GM20431 (cell line): Measurements from ENCODE around the gene SATB1.
"Not testable (repeated sequence)": the region's sequence is repeated elsewhere in the genome, so short reads cannot be mapped to it uniquely, and the experiment has no call there.

Experiments
- in situ Hi-C: fragments of 300-500 bp; cut with MseI, MboI; formaldehyde crosslinking; loops from one replicate; pipeline ENCODE4 v1.15.0; 2020; ENCODE audit warnings: low sequenced_read_pairs; ENCODE audit not compliant: unreplicated experiment

Gene SATB1

DNA sequence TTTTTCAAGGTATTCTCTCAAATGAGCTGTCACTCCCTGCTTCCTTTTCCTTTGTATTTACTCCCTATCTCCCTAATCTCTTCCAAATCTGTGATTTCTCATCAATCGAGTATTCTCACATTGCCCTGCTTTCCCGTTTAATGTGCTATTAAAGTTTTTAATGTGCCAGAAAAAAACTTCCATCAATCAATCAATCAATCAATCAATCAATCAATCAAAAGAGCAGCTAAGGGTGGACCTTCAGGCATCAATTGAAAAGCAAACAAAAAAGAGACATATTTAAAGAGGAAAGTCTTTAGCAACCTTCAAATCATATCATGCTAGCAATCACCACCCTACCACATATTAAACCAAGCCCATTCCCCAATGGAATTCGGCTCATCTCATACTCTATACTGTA is 58.9 kb downstream of the SATB1 start:
- in situ Hi-C loops: no loop called here

DNA sequence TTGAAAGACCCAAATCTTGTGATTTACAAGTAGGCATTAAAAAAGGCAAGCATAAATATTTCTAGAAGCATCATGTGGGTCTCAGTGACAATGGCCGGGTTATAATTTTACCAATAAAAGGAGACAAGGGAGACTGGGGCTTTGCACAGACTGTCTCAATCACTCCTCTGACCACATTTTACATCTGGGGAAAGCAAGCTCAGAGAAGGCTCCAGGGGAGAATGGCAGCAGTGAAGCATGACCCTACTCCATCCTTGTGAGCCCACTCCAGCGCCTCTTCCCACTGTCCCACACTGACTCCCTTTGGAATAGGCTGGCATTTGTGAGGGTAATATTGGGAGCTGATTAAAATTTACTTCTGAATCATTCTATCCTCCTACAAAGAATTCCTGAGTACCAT is 61.8 kb downstream of the SATB1 start:
- in situ Hi-C loops: no loop called here

DNA sequence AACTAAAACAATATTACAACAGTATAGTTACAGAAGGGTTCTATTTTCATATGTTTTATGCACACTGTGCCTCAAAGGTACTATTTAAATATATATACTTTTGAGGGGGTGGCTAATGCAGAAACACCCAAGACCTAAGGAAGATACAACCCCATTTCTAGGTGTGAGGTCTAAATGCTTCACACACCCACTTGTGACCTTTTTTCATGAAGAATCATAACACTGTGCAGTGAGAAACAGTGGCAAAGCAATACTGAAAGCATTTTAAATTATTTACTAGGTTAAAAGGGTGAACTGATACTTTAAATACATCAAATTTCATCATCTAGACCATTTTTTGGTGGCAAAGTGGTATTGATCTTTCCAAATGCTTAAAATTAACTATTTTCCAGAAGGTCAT is 67.4 kb downstream of the SATB1 start:
- in situ Hi-C loops: no loop called here

DNA sequence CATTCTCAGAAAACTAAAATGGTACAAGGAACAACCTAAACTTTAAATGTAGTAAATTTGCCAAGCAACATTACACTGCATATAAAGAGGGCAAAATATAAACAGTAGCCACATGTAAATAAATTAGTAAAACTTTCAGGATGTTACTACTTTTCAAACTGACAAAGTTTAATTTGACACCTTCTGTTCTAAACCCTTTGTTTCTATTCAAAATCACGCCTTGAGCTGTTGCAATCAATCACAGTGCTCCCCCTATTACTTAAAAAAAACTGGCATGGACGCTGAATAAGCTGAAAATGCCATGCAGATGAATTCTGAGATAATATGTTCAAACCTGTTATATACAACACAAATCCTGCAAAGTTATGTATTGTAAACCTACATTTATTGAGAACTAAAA is 69.3 kb downstream of the SATB1 start:
- in situ Hi-C loops: no loop called here

DNA sequence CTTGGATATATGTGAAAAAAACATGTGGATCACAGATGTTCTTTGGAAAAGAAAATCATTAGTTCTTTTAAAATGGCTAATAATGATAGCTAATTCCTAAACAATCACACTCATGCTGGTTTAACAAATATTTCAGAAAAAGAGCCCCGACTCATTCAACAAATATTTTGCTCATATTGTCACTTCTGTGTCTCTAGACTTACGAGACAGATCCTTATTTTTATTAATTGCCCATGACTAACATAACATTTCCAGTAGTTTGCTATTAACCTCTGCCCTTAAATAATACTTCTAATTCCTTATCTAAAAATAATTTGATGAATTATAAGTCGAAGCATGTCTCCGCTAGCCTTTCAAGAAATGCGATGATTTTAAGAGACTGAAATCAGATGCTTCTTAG is 70.4 kb downstream of the SATB1 start:
- in situ Hi-C loops: no loop called here

DNA sequence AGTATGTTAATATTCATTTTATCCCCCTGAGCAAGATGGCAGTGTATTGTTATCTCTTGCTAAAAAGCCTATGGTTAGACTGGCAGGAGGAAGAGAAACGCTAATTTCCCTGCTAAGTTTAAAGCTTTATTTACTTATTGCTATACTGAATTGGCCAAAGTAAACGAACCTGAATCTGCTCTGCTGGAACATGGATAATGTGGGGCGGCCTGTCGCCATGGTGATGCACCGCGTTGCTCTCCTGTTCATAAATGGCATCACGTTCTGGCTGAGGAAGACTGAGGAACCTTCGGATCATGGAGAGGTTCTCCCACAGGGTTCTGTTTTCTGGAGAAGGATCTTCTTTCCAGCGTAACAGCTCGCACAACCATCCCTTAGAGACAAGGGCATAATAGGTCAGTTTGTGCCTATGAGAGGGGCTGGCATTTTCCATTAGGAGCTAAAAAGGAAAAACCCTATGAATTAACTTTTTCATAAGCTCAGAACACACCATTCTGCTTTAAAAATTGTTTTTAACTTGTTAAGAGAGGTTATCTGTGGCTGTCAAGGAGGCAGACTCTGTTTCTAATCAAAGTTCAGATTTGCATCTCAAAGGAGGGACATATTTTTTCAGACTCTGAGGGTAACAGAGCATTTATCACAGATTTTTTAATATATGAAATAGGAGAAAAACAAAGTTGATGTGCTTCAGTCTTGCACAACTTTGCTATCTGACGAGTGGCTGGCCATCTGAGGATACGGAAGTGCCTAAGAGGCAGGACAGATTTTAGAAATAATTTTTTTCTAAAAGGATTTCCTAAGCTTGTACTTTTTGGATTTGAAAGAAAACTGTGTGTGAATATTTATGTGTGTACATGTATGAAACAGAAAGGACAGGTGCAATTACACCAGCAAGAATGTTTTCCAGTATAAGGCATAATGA is 73.1 kb downstream of the SATB1 start:
- in situ Hi-C loops: no loop called here

DNA sequence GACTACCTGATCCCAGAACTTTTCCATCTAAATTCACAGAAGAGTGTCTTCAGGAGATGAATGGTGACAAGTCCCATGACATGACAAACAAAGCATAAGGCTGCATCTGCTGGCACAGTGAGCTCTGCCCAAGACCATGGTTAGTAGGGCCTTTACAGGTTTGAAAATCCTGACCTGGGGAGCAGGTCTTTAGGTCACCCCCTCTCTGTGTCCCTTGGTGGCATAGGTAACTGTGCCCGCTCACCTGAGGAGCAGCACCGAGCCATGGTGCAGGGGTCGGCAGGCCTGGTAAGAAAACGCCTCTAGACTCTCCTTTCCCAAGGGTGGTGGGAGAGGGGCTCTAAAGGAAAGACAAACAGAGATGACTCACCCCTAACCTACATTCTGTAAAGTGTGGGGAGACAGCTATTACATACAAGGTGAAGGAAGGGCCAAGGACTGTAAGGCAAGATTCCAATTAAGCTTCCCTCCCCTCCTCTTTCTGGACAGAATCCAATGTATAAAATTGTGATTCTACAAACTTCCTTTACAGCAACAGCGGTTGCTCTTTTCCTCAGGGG is 74.0 kb downstream of the SATB1 start:
- in situ Hi-C loops: no loop called here

DNA sequence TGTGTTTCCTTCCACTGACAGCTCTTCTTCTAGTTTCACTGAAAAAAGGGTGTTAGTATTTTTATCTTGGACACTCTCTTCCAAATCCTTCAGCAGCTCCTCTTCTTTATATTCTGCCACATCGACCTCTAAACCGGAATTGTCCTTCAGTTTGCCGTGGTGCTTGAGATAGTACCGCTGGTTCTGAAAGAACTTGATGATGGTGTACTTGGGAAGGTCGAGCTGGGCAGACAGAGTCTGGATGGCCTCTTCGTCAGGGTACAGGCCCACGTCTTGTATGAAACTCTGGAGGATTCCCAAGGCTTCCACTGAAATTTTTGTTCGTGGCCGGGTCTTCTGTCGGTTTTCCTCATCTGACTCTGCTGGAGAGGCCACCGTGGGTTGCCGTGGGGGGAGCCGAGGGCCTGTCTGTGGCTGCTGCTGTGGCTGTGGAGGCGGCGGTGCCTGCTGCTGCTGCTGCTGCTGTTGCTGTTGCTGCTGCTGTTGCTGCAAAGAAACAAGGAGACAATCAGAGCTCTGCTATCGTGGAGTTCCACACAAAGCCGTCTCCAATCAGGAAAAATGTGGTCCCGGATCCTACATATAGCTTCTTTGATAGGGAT is 75.8 kb downstream of the SATB1 start:
- in situ Hi-C loops: no loop called here

DNA sequence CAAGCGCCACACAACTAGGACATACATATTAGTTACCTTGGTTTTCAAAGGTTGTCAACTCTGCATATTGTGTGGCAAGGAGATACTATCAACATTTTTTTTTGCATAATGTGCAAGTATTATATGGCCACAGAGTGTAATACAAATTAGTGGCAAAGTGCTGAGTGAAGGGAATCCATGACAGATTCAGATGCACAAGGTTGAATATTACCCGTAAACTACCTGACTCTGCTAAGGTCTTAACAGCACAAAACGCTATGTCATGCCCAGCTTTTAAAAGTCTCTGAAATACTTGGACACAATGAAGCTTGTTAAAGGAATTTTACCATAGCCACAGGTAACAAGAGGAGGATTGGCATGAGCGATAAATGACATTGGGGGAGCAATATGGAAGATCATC is 79.0 kb downstream of the SATB1 start:
- in situ Hi-C loops: no loop called here

DNA sequence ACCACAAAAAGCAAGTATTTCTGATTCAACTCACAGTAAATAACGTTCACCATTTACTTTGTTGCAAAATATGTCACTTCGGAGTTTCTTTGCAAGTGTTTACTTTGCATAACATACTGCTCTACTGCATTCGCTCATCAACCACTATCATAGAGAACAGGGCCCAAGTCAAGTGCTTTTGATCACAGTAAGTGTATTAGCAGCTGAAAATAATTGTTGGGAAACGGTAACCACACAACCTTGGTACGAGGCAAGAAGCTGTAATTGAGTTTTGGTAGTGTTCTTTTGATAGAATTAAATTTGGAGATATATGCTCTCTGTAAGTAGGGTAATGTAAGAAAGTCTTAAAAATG is 80.1 kb downstream of the SATB1 start:
- in situ Hi-C loops: no loop called here

DNA sequence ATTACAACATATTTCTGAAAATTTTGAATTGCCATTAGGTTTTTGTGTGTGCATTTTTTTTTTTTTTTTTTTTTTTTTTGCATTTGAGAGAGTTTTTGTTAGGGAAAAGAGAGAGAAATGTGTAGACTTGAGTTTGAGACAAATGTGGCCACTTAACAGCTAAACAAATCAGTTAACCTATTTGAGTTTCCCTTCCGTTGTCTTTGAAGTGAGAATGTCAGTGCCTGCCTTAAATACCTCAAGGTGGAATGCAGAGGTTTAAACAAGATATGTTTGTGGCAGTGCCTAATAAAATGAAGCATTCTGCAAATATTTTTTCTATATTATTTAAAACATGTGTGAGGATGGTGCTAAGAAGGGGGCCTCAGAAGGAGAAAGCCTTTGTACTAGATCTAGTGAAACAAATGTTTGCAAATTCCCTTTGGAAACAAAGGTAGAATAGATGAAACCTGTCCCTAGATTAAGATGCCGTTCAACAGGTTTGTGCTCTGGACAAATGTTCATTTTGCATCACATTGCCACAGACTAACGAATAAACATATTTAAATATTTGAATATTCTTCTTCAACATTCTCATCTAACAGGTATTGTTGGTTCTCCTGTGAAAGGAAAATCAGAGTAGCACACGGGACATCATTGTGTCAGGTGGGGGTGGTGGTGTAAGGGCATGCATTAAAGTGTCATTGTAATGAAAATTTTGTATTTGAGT is 80.7 kb downstream of the SATB1 start:
- in situ Hi-C loops: no loop called here

DNA sequence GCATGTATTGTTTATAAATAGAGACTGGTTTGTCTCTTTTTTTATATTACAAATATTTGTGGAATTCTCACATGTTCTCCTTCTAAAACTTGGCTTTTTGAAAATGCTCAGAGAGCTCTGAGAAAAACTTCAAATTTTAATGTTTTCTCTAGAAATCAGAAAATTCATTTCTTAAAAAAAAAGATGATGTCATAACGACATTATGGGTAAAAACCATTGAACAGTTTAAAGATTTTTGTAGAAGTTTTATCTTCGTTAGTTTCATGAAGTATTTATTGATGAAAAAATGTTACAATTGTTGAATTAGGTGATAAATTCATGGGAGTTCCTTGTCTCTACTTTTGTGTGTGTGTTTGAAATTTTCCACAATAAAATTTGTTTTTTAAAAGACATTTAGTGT is 81.3 kb downstream of the SATB1 start:
- in situ Hi-C loops: no loop called here

DNA sequence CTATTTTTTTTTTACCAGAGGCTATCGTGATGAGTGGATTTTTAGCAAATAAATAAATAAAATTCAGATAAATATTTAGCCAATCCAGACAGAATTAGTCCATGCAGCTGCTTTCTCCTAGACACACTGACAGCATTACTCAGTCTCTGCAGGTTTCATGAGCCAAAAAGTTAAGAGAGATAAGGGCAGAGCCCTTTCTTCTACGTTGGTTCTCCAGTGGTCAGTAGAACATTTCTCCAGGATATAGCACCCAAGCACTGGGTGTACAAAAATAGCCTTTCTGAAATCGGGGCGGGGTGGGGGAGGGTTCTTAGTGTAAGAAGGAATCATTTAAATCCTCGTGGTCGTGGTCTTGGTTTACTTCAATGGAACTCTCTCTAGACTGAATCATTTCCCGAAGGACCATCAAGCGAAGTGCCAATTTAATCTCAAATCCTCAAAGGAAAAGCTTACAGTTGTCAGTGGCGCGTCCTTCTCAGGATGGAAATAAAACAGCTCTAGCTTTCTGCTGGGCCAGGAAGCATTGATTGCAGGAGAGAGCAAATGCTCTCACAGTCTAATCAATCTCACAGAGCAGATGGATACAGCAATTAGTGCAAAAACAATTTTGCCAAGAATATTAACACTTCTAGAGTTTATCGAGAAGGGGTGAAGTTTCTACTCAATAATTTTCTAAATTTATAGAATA is 86.2 kb downstream of the SATB1 start:
- in situ Hi-C loops: no loop called here

DNA sequence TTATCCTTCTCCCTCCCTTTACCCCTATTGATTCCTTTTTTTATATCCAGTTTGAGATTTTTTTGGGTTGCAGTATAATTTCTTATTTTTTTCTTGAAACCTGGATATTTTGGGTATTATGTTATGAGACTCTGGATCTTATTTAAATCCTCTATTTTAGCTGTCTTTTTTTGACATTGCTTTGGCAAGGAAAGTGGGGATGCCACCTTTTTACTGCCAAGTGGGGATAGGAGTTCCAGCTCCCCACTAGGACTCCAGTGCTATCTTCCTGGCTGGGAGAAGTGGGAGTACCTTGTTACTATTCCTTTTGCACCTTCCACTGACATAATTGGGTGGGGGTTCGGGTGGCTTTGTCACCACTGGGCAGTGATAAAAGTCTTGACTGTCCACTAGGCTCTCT is 87.9 kb downstream of the SATB1 start:
- in situ Hi-C loops: no loop called here

DNA sequence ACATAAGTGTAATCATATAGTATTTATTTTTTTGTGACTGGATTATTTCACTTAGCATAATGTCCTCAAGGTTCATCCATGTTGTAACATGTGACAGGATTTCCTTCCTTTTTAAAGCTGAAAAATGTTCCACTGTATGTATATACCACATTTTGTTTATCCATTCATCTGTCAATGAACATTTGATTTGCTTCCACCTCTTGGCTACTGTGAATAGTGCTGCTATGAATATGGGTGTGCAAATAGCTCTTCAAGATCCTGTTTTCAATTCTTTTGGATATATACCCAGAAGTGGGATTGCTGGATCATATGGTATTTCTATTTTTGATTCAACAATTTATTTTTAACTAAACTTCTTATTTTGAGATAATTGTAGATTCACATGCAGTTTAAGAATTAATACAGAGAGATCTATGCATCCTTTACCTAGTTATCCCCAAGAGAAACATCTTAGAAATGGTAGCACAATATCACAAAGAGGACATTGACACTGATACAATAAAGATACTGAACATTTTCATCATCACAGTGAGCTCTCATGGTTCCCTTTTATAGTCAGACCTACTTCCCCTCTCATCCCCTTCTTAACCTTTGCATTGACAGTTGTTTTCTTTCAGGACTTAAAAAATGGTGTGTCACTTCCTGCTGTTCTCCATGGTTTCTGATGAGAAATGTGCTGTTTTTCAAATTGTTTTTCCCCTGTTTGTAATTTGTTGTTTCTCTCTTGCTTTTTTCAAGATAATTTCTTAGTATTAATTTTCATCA is 90.1 kb downstream of the SATB1 start:
- in situ Hi-C loops: no loop called here

DNA sequence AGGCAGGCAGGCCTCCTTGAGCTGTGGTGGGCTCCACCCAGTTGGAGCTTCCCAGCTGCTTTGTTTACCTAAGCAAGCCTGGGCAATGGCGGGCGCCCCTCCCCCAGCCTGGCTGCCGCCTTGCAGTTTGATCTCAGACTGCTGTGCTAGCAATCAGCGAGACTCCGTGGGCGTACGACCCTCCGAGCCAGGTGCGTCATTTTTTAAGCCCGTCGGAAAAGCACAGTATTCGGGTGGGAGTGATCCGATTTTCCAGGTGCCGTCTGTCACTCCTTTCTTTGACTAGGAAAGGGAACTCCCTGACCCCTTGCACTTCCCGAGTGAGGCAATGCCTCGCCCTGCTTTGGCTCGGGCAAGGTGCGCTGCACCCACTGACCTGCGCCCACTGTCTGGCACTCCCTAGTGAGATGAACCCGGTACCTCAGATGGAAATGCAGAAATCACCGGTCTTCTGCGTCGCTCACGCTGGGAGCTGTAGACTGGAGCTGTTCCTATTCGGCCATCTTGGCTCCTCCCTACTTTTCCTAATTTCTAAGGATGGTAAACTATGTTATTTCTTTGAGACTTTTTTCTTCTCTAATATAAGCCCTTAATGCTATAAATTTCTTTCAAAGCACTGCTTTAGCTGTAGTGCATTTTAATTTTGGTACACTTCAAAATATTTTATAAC is 94.2 kb downstream of the SATB1 start:
- in situ Hi-C loops: not testable (repeated sequence)

DNA sequence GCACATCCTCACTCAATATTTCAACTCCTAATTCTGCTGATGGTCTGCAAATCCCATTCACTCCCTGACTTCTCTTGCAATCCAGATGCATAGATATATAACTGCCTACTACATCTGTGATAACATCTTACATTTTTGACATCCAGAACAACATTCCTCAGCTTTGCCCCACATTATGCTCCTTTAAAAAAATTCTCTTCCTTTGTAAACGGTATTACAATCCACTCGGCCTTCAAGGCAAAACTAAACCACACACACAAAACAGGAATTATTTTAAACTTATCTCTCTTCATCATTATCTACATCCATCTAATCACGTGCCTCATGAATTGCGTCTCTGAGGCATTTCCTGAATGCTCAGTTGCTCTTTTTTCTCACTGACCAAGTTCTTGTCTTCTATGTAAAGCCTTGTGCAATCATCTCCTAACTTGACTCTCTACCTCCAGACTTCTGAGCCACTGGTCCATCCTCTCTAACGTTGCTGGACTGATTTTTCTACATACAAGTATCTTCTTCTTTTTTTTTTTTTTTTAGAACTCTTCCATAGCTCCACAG is 117.0 kb downstream of the SATB1 start:
- in situ Hi-C loops: no loop called here

DNA sequence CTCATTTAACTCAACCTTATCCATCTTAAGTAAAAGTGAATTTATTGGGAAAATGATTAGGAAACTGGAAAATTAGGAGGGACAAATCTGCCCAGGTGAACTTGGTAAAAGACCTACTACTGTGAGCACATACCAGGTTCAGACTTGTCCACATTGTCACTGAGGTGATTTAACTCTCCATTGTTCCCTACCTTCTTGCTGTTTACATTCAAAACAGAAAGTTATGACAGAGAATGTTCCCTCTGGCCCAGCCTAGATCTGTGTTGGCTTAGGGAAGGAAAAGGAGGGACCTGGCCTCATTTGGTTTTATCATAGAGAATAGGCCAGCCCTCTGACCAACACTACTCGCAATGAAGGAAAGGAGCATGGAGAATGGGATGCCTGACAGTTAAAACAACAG is 117.6 kb downstream of the SATB1 start:
- in situ Hi-C loops: no loop called here

DNA sequence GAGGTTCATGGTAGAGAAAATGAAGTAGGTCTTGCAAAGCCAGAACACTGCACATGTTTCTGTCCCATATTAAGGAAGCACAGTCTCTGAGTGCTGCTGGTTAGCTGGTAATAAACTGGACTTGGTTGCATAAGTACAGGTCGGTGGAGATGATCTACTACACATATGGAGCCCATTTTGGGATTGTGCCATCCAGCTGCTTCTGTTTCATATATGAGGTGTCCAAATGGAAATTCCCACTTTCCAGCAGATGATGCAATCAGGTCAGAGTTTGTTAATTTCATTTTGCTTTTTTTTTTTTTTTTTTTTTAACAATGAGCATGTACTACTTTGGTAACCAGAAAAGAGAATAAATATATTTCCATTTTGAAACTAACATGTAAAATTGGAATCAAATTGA is 122.6 kb downstream of the SATB1 start:
- in situ Hi-C loops: no loop called here
